GM21447 (cell line): Measurements from ENCODE around the gene KIAA0930.
A peak's percentile ranks its signal among the peaks of the same experiment; 100 is the strongest.
"Not testable (repeated sequence)": the region's sequence is repeated elsewhere in the genome, so short reads cannot be mapped to it uniquely, and the experiment has no call there.

Source experiments
- ATAC-seq: cut with Tn5 transposase; IDR thresholded peaks from one replicate; pipeline ENCODE4 v1.9.1; 2021; ENCODE audit not compliant: unreplicated experiment

The KIAA0930 gene

GRCh38 chr22:45263463-45264269 lies 23.0 kb upstream of the KIAA0930 start:
- ATAC-seq: peak; percentile 90

DNA sequence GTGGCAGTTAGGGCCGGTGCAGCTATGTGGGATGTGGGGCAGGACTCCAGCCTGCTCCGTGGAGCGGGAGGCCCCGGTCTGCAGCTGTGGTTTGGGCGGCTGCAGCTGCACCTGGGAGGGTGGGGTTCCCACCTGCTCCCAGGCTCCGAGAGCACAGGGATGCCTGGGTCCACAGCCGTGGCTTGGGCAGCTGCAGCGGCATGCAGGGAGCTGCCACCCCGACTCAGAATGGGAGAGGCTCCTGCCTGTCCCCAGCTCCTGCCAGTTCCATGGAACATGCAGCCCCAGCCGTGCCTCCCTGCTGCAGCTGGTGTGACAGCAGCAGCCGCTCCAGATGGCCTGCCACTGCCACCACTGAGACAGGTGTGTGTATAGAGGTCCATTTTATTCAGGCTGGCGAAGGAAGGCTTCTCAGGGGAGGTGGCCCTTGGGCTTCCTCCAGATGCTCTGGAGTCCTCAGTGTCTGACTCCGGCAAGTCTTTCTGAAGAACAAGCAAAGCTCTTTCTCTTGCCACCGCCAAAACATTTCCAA lies 22.3 kb upstream of the KIAA0930 start:
- peak; percentile 34 for ATAC-seq

DNA sequence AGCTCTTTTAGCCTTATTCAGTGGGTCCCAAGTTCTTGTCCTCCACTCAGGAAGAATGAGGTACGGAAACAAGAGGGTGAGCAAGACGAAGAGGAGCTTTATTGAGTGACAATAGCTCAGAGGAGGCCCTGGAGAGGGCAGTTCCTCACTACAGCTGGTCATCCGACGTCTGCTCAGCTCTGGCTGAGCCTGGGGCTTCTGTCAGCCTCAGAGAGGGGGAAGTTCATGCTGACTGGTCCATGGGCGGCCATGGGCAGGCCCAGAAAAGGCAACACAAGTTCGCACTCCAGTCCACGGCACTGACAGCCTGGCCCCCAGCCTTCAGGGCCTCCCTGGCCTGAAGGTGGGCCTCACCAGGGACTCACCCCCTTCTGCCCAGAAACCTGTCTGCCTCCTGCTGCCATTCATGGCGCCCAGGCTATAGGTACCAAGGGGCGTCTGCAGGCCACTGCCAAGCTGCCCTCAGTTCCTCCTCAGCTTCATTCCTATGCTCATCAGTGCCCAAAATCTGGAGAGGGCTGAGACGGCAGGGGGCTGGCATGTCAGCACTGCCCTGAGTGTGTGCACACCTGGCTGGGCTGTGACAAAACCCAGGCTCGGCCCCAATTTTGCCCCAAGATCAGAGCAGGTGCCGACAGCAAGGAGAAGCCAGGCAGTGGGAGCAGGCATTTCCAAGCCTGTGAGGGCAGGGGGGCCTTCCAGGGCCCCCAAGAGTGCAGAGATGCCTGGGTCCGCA lies 21.7 kb upstream of the KIAA0930 start:
- ATAC-seq: no peak

DNA sequence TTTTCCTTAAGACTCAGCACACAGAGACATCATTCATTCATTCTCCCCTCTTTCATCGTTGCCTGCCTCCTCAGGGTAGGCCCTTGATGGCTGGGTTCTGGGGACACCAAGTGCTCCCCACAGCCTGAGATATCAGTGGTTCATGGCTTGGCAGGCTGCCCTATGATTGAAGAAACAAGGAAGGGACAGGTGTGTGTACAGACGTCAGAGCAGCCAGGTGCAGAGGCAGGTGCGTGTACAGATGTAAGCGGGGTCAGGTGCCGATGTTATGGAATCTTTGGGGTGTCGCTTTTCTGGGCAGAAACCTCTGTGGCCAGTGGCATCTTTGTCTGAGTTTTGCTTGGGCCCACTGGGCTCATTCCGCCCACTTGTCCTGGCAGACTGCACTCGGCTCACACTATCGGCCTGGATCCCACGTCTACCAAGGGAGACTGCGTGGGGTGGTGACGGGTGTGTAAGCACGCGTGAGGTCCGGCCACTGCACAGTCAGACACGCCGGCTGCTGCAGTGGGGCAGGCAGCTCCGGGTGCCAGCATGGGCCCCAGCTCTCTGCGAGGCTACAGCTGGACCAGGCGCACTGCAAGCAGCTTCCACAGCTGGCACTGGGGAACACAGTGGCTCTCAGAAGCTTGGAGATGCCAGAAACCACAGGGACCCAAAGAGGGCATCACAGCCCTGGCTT lies 20.9 kb upstream of the KIAA0930 start:
- ATAC-seq: no peak

DNA sequence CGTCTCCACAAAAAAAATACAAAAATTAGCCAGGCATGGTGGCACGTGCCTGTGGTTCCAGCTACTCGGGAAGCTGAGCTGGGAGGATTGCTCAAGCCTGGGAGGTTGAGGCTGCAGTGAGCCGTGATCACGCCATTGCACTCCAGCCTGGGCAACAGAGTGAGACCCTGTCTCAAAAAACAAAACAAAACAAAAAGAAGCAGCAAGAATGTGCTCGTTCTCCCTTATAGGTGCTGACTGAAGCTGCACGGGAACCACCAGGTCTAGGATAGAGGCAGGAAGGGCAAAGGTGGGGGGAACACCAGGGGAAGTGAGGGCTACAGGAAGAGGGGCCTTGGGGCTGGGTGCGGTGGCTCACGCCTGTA lies 19.7 kb upstream of the KIAA0930 start:
- ATAC-seq: not testable (repeated sequence)

- ATAC-seq: no peak
Measured at GRCh38 chr22:45259754-45260394, 19.2 kb upstream of the KIAA0930 start.

- ATAC-seq: not testable (repeated sequence)
Measured at GRCh38 chr22:45257941-45258340, 17.2 kb upstream of the KIAA0930 start.

DNA sequence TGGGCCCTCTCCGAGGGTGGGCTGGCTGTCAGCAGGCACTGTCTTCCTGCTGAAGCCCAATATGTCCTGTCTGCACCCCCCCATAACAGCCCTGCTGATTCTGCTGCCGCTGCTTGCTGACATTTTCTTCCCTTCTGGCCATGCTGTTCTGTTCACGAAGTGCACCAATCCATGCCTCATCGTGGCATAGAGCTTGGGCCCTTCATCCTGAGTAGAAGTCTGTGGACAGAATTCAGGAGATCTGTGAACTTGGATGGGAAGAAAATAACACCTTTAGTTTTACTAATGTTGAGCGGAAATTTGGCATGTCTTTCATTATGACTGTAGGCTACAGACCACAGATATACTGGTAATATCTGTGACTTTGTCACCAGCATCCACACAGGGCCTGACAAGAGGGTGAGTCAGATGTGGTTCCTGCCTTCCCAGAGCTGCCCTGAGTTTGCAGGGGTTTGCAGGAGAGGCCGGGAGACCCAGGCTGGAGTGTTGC lies 14.1 kb upstream of the KIAA0930 start:
- ATAC-seq: peak; percentile 73

DNA sequence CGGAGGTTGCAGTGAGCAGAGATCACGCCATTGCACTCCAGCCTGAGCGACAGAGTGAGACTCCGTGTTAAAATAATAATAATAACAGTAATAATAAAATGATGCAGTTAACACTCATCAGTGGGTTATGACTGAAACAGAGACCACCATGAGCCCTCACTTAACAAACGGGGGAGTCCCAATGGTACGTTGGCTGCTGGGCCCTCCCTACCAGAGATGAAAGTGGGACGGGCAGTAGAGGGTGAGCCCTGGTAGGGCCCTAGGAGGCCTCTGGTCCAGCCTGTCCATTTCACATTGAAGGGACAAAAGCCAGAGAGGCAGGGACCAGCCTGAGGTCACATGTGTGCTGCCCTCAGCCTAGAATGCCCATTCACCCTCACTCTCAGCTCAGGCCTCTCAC lies 13.7 kb upstream of the KIAA0930 start:
- peak; percentile 21 for ATAC-seq

GRCh38 chr22:45253039-45253641 lies 12.4 kb upstream of the KIAA0930 start:
- ATAC-seq: no peak

DNA sequence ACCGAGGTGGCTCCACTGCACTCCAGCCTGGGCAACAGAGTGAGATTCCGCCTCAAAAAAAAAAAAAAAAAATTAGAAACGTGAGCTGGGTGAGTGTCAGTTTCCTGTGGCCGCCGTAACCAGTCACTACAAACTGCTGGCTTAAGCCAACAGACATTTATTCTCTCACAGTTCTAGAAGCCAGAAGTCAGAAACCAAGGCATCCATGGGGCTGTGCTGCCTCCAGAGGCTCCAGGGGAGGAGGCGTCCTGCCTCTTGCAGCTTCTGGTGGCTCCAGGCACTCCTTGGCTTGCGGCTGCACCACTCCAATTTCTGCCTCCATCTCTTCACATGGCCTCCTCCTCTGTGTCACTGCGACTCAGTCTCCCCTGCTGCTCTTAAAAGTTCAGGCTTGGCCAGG lies 11.1 kb upstream of the KIAA0930 start:
- no peak for ATAC-seq

DNA sequence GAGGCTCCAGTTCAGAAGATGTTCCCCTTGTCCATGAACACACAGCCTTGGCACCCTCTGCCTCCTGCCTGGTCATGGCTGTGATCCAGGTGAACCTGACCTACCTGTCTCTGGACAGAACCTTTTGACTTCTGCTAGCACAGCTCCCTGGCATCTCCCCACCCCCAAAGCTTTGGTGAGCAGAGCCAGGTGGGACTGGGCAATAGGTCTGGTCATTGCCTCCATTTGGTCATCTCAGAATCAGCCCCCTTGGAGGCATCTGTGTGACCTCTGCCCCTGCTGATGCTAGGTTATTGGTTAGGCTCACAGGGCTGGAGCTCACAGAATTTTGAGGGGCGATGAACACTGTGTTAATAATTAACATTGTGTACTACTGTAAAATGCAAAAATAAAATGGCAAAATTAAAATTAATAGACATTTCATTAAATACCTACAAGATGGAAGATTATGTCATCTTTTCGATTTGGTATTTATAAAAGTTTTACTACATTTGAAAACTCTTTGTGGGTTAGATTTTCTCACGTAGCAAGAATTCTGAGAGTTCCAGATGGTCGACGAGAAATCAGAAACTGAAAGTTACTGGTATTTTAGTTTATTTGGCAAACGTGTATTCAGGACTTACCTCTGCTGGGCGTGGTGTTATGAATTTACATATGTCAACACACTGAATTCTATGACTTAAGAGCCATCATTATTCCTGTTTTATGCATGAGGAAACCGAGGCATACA lies 8.3 kb upstream of the KIAA0930 start:
- peak; percentile 65 for ATAC-seq

GRCh38 chr22:45246060-45246985 lies 5.6 kb upstream of the KIAA0930 start:
- no peak for ATAC-seq

- no peak for ATAC-seq
Measured at GRCh38 chr22:45244916-45245315, 4.2 kb upstream of the KIAA0930 start.

DNA sequence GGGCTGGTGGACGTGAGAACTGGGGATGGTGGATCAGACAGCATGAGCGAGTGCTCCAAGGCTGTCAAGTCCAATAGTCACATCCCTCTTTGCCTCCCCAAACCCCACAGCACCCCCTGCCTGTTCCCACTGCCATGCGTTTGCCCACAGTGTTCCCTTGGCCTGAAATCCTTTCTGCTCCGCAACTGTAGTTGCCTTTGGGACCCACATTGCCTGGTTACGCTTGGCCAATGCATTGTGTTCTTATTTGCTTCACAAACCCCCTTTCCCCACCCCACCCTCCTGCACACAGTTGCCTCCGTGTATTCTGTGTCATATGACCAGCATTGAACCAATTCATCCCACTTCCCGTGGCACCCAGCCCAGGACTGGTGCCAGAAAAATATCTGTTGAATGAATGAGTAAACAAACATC lies 2.1 kb upstream of the KIAA0930 start:
- ATAC-seq: no peak

DNA sequence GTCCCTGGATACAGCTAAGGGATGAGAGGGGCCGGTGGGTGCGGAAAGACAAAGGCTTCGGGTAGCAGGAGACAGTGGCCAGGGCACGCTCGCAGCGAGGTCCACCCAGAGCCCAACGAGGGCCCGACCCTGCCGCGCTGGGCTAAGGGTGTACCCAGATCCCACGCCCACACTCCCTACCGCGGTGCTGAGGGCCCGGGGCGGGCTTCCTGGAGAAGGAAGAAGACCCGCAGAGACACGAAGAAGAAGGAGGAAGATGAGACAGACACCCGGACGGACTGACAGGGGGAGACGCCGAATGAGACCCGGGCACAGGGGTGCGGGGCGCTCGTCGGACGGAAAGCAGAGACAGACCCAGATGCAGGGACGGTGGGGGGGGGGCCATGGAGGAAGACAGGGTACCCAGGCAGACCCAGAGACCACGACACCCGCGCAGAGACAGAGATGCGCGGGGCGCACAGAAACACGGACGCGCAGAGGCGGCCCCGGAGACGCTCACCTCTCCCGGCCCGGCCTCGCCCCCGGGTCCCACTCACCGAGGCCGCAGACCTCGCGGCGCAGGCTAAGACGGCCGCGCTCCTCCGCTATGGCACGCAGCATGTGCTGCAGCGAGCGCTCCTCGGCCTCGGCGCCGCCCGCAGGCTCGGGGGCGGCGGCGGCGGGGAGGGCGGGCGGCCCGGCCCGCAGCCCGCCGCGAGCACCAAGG lies 437 bp downstream of the KIAA0930 start:
- ATAC-seq: no peak

DNA sequence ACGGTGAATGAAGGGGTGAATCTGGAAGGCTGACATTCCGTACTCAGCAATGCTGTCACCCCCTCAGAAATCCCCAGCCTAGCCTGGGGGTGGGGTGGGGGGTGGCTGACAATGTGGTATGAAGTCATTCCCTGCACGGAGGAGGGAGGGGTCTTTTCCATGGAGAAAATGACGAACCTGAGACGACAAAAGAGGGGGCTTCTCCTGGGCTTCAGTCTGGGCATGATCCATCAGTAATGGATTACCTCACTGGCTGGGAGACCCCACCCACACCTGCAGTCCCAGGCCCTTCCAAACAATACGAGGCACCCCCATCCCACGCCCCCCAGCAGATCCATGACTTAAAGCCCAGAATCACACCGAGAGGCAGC lies 1.0 kb downstream of the KIAA0930 start:
- no peak for ATAC-seq

- no peak for ATAC-seq
Measured at GRCh38 chr22:45238957-45239680, 1.6 kb downstream of the KIAA0930 start.
